ENCODE results near the gene GDE1.

The GDE1 gene

GRCh38 chr16:19523559-19524355, 1.9 kb upstream of the GDE1 start, which contains the start of gene CCP110:
TSS of gene CCP110 (plus strand) at chr16:19523942. CDS start at chr16:19527882, 3,940 bp downstream.
- DNase-seq: peak; percentile 95

- DNase-seq: no peak
Measured at GRCh38 chr16:19523184-19523558, 1.3 kb upstream of the GDE1 start.

GRCh38 chr16:19522760-19523159, 862 bp upstream of the GDE1 start:
- DNase-seq: no peak

GRCh38 chr16:19522397-19522732, 467 bp upstream of the GDE1 start:
- DNase-seq: peak; percentile 49

- peak; percentile 26 for DNase-seq
Measured at GRCh38 chr16:19520861-19521331, 1.0 kb downstream of the GDE1 start.

- DNase-seq: no peak
Measured at GRCh38 chr16:19518388-19518787, 3.5 kb downstream of the GDE1 start.

- no peak for DNase-seq
Measured at GRCh38 chr16:19517424-19518089, 4.3 kb downstream of the GDE1 start.

GRCh38 chr16:19515757-19516156, 6.1 kb downstream of the GDE1 start:
- DNase-seq: no peak

GRCh38 chr16:19513377-19514053, 8.4 kb downstream of the GDE1 start:
- no peak for DNase-seq

GRCh38 chr16:19512297-19512696, 9.6 kb downstream of the GDE1 start:
- no peak for DNase-seq

GRCh38 chr16:19507867-19508266, 14.0 kb downstream of the GDE1 start:
- no peak for DNase-seq

- no peak for DNase-seq
Measured at GRCh38 chr16:19506965-19507364, 14.9 kb downstream of the GDE1 start.

GRCh38 chr16:19505600-19506303, 16.1 kb downstream of the GDE1 start:
- DNase-seq: no peak

GRCh38 chr16:19503461-19504075, 18.3 kb downstream of the GDE1 start:
- DNase-seq: no peak

GRCh38 chr16:19502395-19503131, 19.3 kb downstream of the GDE1 start:
- peak; percentile 69 for DNase-seq

- no peak for DNase-seq
Measured at GRCh38 chr16:19499481-19499880, 22.4 kb downstream of the GDE1 start.

- DNase-seq: no peak
Measured at GRCh38 chr16:19499006-19499405, 22.9 kb downstream of the GDE1 start.

- DNase-seq: no peak
Measured at GRCh38 chr16:19497176-19497575, 24.7 kb downstream of the GDE1 start.

GRCh38 chr16:19490619-19491018, 31.3 kb downstream of the GDE1 start:
- no peak for DNase-seq

- no peak for DNase-seq
Measured at GRCh38 chr16:19488213-19488640, 33.7 kb downstream of the GDE1 start.

- no peak for DNase-seq
Measured at GRCh38 chr16:19486750-19487325, 35.1 kb downstream of the GDE1 start.

GRCh38 chr16:19486051-19486450, 35.8 kb downstream of the GDE1 start:
- no peak for DNase-seq

Data from NCI-H2171 treated with DMSO at 0.1 percent for 48 hours (cell line).